ENCODE measurements around the gene ISLR.

ISLR gene

GRCh38 chr15:74172701-74173379 lies 670 bp upstream of the ISLR start:
- no peak for DNase-seq (ENCODE audit: low read depth)

GRCh38 chr15:74174219-74174957 lies 878 bp downstream of the ISLR start:
- DNase-seq (ENCODE audit: low read depth) = no peak

- no peak for DNase-seq (ENCODE audit: low read depth)
Measured at GRCh38 chr15:74174958-74175253, 1.4 kb downstream of the ISLR start.

- DNase-seq (ENCODE audit: low read depth) = no peak
Measured at GRCh38 chr15:74175271-74176191, 2.0 kb downstream of the ISLR start.

GRCh38 chr15:74176262-74177214 lies 3.0 kb downstream of the ISLR start:
- no peak for DNase-seq (ENCODE audit: low read depth)

GRCh38 chr15:74178326-74179100 lies 5.0 kb downstream of the ISLR start:
- DNase-seq (ENCODE audit: low read depth) = no peak

DNA sequence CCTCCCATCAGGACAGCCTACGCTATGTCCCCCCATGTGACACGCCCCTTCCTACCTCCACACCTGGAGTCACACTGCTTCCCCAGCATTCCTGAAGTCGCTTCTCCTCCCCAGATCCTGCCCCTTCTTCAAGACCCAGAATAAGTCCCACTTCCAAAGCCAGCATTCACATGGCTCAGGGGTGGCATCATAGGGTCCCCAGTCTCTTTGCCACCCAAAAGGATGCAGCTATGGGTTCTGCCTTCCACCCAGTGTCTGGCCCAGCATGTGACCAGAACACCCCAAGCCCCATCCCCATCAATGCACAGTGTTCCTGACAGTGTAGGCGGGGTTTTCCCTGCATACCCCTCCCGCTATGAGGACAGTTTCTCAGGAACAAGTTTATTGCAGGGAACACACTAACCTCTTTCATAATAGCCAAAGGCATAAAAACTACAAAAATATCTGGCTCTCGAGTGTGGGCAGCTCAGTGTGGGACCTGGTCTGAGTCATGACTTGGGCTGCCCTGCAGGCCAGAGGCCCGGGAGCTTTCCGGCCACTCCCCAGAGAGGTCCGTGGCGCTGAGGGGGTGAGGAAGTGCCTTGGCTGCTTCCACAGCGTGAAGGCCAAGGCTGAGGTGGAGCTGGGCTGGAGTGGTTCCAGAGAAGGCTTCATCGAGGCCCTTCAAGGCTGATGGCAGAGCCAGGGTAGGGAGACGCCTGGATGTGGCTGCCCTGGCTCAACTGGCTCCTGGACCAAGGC lies 5.8 kb downstream of the ISLR start:
- no peak for DNase-seq (ENCODE audit: low read depth)

GRCh38 chr15:74179983-74180880 lies 6.7 kb downstream of the ISLR start:
- no peak for DNase-seq (ENCODE audit: low read depth)

GRCh38 chr15:74180881-74181602 lies 7.5 kb downstream of the ISLR start:
- DNase-seq (ENCODE audit: low read depth) = no peak

GRCh38 chr15:74182131-74182530 lies 8.6 kb downstream of the ISLR start:
- no peak for DNase-seq (ENCODE audit: low read depth)

DNA sequence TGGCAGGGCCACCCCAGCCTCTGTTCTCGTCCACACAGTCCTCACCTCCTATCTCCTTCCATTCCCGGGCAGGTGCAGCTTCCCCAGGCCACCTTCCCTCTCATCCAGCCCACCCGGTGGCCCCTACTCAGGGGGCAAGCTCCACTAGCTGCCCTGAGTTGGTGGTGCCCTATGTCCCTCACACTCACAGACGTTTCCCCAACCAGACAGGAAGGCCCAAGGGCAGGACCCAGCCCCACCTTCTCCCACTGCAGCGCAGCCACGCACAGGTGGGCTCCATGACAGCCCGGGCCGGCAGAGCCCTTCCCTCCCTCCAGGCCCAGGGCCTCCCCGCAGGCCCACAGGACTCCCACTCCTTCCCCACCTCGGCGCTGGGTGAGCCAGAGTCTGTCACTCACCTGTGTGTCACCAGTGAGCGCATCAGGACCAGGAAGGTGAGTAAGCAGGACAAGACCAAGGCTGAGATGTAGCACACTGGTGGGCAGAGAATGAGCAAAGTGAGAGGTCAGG lies 11.1 kb downstream of the ISLR start:
- no peak for DNase-seq (ENCODE audit: low read depth)

- DNase-seq (ENCODE audit: low read depth) = no peak
Measured at GRCh38 chr15:74185710-74186348, 12.3 kb downstream of the ISLR start.

DNA sequence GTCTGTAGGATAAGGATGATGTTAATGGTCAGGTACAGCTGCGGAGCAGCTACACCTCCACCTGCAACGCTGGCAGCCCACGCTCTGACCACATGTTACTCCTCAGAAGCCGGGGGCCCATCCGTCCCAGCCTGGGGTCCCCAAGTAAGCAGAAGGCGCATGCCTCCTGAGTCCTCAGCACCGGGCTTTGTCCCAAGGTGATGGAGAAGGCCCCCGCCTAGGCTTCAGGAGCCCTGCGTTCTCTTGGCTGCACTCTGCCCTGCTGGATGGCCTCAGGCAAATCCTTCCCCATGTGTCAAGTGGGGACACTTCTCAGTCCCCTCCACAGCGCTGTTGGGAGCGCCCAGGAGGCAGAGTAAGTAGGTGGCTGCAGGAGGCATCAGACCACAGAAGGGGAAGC lies 14.7 kb downstream of the ISLR start:
- DNase-seq (ENCODE audit: low read depth) = no peak

GRCh38 chr15:74191798-74192197 lies 18.3 kb downstream of the ISLR start:
- DNase-seq (ENCODE audit: low read depth) = no peak

DNA sequence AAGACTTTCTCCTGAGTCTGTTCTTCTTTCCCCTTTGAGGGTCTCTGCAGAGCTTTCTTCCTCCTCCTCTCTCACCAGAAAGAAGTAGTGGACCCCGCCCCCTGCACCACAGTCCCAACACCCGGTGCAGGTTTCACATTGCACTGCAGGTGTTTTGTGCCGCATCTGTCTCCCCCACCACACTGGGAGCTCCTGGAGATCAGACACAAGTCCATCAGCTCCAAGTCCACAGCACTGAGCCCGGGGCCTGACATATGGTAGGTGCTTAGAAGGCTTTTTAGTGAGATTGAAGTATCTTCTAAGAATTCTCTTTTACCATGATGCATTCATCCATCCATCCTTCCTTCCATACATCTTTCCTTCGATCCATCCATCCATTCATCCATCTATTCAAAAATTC lies 19.2 kb downstream of the ISLR start:
- no peak for DNase-seq (ENCODE audit: low read depth)

DNA sequence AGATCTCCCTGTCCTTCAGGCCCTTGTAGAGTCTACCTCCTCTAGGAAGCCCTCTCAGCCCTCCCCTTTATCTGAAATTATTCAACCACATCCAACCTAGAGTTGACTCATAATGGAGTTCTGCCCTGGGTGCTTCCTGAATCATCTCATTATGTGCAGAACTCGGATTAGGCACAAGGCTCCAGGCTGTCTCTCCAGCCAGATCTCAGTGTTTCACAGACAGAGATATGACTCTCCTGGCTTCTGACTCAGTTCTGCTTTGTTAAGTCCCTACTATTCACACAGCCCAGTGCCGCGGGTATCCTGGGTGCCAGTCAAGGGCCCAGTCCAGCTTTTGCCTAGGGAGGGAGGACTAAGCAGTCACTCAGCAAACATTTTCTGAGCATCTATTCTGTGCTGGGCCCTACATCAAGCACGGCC lies 19.8 kb downstream of the ISLR start:
- no peak for DNase-seq (ENCODE audit: low read depth)

GRCh38 chr15:74193905-74194304 lies 20.4 kb downstream of the ISLR start:
- DNase-seq (ENCODE audit: low read depth) = no peak
